ENCODE measurements around the gene UNC13A.

The UNC13A gene

GRCh38 chr19:17706750-17707181, 18.6 kb upstream of the UNC13A start:
- DNase-seq (ENCODE audit: low spot score): no peak

GRCh38 chr19:17703824-17704463, 15.8 kb upstream of the UNC13A start:
- peak; percentile 73 for DNase-seq (ENCODE audit: low spot score)

- no peak for DNase-seq (ENCODE audit: low spot score)
These were observed 7.0 kb upstream of the UNC13A start for GRCh38 chr19:17695198-17695597.

- DNase-seq (ENCODE audit: low spot score): no peak
These were observed 4.4 kb upstream of the UNC13A start for GRCh38 chr19:17692566-17692965.

GRCh38 chr19:17688853-17689595, 870 bp upstream of the UNC13A start:
- no peak for DNase-seq (ENCODE audit: low spot score)

- DNase-seq (ENCODE audit: low spot score): no peak
These were observed 855 bp downstream of the UNC13A start for GRCh38 chr19:17687141-17687856.

GRCh38 chr19:17686592-17687024, 1.5 kb downstream of the UNC13A start:
- no peak for DNase-seq (ENCODE audit: low spot score)

- no peak for DNase-seq (ENCODE audit: low spot score)
These were observed 2.1 kb downstream of the UNC13A start for GRCh38 chr19:17686023-17686521.

GRCh38 chr19:17685451-17686022, 2.6 kb downstream of the UNC13A start:
- DNase-seq (ENCODE audit: low spot score): no peak

- no peak for DNase-seq (ENCODE audit: low spot score)
These were observed 3.9 kb downstream of the UNC13A start for GRCh38 chr19:17684256-17684655.

- no peak for DNase-seq (ENCODE audit: low spot score)
These were observed 5.1 kb downstream of the UNC13A start for GRCh38 chr19:17683078-17683477.

- DNase-seq (ENCODE audit: low spot score): no peak
These were observed 5.9 kb downstream of the UNC13A start for GRCh38 chr19:17682273-17682672.

- peak; percentile 31 for DNase-seq (ENCODE audit: low spot score)
These were observed 6.5 kb downstream of the UNC13A start for GRCh38 chr19:17681505-17682125.

GRCh38 chr19:17680230-17680722, 7.9 kb downstream of the UNC13A start:
- DNase-seq (ENCODE audit: low spot score): peak; percentile 46

- no peak for DNase-seq (ENCODE audit: low spot score)
These were observed 8.5 kb downstream of the UNC13A start for GRCh38 chr19:17679526-17680229.

- no peak for DNase-seq (ENCODE audit: low spot score)
These were observed 9.3 kb downstream of the UNC13A start for GRCh38 chr19:17678836-17679235.

GRCh38 chr19:17677002-17677401, 11.2 kb downstream of the UNC13A start:
- DNase-seq (ENCODE audit: low spot score): peak; percentile 36

GRCh38 chr19:17676295-17676694, 11.9 kb downstream of the UNC13A start:
- no peak for DNase-seq (ENCODE audit: low spot score)

GRCh38 chr19:17673937-17674799, 14.0 kb downstream of the UNC13A start:
- DNase-seq (ENCODE audit: low spot score): no peak

GRCh38 chr19:17671906-17672305, 16.2 kb downstream of the UNC13A start:
- peak; percentile 77 for DNase-seq (ENCODE audit: low spot score)
